Measurements from ENCODE around the gene MAP2K1.

DNA sequence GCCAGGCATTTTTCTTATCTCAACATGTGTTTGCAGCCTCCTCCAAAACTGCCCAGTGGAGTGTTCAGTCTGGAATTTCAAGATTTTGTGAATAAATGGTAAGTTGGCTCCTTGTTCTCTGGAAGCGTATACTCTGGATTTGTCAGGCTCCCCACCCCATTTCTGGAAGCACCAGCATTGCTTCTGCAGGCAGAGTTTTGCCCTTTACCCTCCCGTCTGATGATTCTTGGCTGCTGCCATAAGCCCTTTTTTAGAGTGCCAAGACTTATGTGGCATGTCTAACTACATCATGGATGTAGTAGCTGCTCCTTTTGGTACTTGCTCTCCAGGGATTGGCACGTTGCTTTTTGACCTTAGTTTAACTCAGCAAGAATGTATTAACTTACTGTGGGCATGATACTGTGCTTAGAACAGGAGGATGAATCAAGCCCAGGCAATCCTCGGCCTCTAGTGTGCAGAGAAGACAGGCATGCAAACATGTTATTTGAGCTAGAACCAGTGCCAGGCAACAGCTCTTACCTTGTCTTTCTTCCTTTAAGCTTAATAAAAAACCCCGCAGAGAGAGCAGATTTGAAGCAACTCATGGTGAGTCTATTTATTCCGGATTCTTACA is 102.6 kb downstream of the MAP2K1 start:
- TF ChIP-seq, protein P1, sequence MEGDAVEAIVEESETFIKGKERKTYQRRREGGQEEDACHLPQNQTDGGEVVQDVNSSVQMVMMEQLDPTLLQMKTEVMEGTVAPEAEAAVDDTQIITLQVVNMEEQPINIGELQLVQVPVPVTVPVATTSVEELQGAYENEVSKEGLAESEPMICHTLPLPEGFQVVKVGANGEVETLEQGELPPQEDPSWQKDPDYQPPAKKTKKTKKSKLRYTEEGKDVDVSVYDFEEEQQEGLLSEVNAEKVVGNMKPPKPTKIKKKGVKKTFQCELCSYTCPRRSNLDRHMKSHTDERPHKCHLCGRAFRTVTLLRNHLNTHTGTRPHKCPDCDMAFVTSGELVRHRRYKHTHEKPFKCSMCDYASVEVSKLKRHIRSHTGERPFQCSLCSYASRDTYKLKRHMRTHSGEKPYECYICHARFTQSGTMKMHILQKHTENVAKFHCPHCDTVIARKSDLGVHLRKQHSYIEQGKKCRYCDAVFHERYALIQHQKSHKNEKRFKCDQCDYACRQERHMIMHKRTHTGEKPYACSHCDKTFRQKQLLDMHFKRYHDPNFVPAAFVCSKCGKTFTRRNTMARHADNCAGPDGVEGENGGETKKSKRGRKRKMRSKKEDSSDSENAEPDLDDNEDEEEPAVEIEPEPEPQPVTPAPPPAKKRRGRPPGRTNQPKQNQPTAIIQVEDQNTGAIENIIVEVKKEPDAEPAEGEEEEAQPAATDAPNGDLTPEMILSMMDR (IDR thresholded peaks at IDR 0.05; ENCODE audit: low read depth, low read length, poor library complexity, severe bottlenecking), result no peak
- no peak for TF ChIP-seq EZH2phosphoT487 (IDR thresholded peaks at IDR 0.05; ENCODE audit: borderline replicate concordance, low read length)
